ENCODE measurements around the gene ZBTB16.

DNA sequence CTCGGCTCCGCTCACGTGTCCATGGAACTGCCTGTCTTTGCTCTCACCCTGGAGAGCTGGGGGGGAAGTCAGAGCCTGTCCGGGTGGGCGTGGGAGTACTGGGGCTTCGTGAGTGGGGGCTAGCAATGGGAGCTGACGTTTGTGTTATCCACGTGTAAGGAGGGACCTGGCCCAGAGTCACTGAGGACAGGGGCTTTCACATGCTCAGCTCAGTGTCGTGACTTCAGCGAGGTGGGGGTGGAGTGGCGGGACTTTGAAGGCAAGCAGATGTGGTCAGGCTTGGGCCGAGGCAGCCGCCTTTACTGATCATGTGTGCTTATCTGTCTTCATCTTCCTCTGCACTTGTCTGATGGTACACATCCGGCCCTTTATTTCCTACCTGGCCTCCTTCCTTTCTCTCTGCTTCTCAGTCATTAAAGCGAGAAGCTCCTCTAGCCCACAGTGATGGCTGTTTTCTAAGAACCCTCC, 123.6 kb downstream of the ZBTB16 start:
- TF ChIP-seq KMT2A (CRISPR knock-in tag; IDR thresholded peaks at IDR 0.05) (no peak), CEBPB (IDR thresholded peaks at IDR 0.05; ENCODE audit: borderline replicate concordance, low read depth, low read length) (no peak), ZBTB7A (CRISPR knock-in tag; IDR thresholded peaks at IDR 0.05) (no peak), RFX5 (IDR thresholded peaks at IDR 0.05; ENCODE audit: low read depth, low read length) (no peak), CHD4 (IDR thresholded peaks at IDR 0.05; ENCODE audit: borderline replicate concordance, low read length) (no peak), MAFK (conservative IDR thresholded peaks at IDR 0.05 in 1 of 2, IDR thresholded peaks at IDR 0.05 in 1 of 2; ENCODE audit: low read length in 2 of 2) (no peak), ZNF24 (IDR thresholded peaks at IDR 0.05) (no peak), NFE2L1 (CRISPR knock-in tag; IDR thresholded peaks at IDR 0.05; ENCODE audit: borderline replicate concordance) (no peak), YEATS2 (CRISPR knock-in tag; IDR thresholded peaks at IDR 0.05; ENCODE audit: borderline replicate concordance) (no peak), ZNF180 (CRISPR knock-in tag; IDR thresholded peaks at IDR 0.05; ENCODE audit: borderline replicate concordance, low read depth) (no peak), GFI1 (CRISPR knock-in tag; IDR thresholded peaks at IDR 0.05; ENCODE audit: borderline replicate concordance) (no peak), ZNF501 (CRISPR knock-in tag; IDR thresholded peaks at IDR 0.05) (no peak), CBFB (CRISPR knock-in tag; IDR thresholded peaks at IDR 0.05) (no peak)
- TF ChIP-seq, protein P1, sequence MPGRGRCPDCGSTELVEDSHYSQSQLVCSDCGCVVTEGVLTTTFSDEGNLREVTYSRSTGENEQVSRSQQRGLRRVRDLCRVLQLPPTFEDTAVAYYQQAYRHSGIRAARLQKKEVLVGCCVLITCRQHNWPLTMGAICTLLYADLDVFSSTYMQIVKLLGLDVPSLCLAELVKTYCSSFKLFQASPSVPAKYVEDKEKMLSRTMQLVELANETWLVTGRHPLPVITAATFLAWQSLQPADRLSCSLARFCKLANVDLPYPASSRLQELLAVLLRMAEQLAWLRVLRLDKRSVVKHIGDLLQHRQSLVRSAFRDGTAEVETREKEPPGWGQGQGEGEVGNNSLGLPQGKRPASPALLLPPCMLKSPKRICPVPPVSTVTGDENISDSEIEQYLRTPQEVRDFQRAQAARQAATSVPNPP (CRISPR knock-in tag; IDR thresholded peaks at IDR 0.05): no peak

All from HepG2 (cell line).